ENCODE results near the gene EPB42. TPM values are rescaled to one million over a fixed set of nuclear protein-coding genes. Genes with fewer than 3 reads are reported as not detected.

The EPB42 gene
- not detected for polyA plus RNA-seq (2012; ENCODE audit: low read depth, missing spikeins)

- no peak for TF ChIP-seq POLR2AphosphoS5 (IDR thresholded peaks at IDR 0.05; ENCODE audit: low read depth, low read length)
- TF ChIP-seq POU2F2 (IDR thresholded peaks at IDR 0.05; ENCODE audit: low read depth, low read length): no peak
- no peak for TF ChIP-seq SPI1 (IDR thresholded peaks at IDR 0.05; ENCODE audit: low read depth, low read length)
- TF ChIP-seq PAX5 (IDR thresholded peaks at IDR 0.05; ENCODE audit: insufficient read depth, low read length, severe bottlenecking): no peak
- no peak for TF ChIP-seq TAF1 (IDR thresholded peaks at IDR 0.05; ENCODE audit: low read depth, low read length)
- no peak for TF ChIP-seq POLR2A (IDR thresholded peaks at IDR 0.05; ENCODE audit: low read depth, low read length)
- FAIRE-seq (no peak), DNase-seq (ENCODE audit: insufficient read length, low spot score) (no peak)
These were observed at the start of gene EPB42 for GRCh38 chr15:43220991-43221403. EPB42 (minus strand) TSS chr15:43221018; CDS start chr15:43220825, 193 bp downstream.

DNA sequence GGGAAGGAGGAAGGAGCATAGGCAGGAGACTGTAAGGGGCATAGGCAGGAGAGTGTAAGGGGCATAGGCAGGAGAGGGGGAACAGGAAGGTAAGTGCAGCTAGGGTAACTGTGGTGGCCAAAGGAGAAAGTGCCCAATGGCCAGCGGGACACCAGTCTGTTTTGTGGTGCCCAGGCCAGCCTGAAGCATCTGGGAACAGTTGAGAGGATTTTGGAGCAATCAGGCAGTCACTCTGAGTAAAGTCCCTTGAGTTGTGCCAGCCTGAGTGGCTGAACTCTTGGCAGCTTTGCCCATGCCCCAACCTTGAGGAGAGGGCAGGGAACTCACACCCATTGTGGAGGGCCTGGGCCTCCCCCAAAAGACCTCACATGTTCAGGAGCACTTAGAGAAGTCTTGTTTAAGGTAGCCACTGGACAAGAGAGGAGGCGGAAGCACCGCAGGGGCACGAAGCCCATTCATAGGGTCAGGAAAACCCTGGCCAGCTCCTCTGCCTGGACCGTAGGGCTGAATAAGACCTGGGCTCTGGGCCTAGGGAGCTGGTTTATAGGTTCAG is 49.4 kb upstream of the EPB42 start:
- FAIRE-seq (peak; percentile 48), DNase-seq (ENCODE audit: insufficient read length, low spot score) (no peak)
- TF ChIP-seq POLR2AphosphoS5 (IDR thresholded peaks at IDR 0.05; ENCODE audit: low read depth, low read length) (no peak), POU2F2 (IDR thresholded peaks at IDR 0.05; ENCODE audit: low read depth, low read length) (no peak), TAF1 (IDR thresholded peaks at IDR 0.05; ENCODE audit: low read depth, low read length) (no peak), PAX5 (IDR thresholded peaks at IDR 0.05; ENCODE audit: insufficient read depth, low read length, severe bottlenecking) (no peak), POLR2A (IDR thresholded peaks at IDR 0.05; ENCODE audit: low read depth, low read length) (no peak)

DNA sequence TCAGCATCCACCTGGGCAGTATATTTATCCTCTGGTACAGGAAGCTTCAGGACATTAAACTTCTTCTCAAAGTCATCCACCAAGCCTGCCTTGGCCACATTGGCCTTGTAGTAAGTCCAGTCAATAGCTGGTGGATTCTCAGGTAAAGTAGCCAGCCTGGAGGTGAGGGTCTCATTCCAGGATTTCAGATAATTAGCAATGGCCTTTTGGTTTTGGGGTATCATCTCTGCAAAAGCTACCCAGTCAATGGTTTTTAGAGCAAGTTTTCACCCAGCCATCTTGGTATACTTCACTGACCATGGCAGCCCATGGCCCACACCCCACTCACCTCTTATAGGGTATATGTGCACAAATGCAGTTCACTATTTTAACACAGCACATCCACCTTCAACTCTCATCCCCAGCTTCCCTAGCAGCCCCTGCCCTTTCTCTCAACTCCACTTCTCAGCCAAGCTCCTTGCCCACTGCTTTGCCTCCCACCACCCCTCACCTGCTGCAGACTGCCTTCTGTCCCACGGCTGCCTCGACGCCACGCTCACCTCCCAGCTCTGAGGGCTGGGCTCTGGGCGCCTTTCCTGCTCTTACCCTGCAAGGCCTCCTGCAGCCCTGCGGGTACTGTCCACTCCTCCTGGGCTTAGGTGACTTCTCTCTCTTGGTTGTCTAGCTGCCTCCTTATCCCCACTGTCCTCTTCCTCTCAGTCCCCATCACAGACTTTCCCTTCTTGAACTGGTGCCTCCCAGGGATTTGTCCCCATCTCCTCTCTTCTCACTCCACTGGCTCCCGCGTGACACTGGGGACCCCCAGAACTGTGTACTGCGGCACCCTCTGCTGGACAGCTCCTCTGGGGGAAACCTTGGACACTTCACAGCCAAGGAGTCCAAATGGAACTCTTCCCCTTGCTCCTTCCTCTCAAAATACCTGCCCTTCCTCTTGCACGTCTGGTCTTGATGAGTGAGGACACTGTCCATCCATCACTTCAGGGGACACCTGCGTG is 47.6 kb upstream of the EPB42 start:
- DNase-seq (ENCODE audit: insufficient read length, low spot score) (no peak), FAIRE-seq (no peak)
- TF ChIP-seq POU2F2 (IDR thresholded peaks at IDR 0.05; ENCODE audit: low read depth, low read length) (no peak), TAF1 (IDR thresholded peaks at IDR 0.05; ENCODE audit: low read depth, low read length) (no peak), POLR2AphosphoS5 (IDR thresholded peaks at IDR 0.05; ENCODE audit: low read depth, low read length) (no peak), PAX5 (IDR thresholded peaks at IDR 0.05; ENCODE audit: insufficient read depth, low read length, severe bottlenecking) (no peak), SPI1 (IDR thresholded peaks at IDR 0.05; ENCODE audit: low read depth, low read length) (no peak), POLR2A (IDR thresholded peaks at IDR 0.05; ENCODE audit: low read depth, low read length) (no peak)

GRCh38 chr15:43267439-43267838 is 46.6 kb upstream of the EPB42 start:
- FAIRE-seq: no peak
- TF ChIP-seq PAX5 (IDR thresholded peaks at IDR 0.05; ENCODE audit: insufficient read depth, low read length, severe bottlenecking): no peak
- no peak for TF ChIP-seq TAF1 (IDR thresholded peaks at IDR 0.05; ENCODE audit: low read depth, low read length)
- no peak for TF ChIP-seq POLR2A (IDR thresholded peaks at IDR 0.05; ENCODE audit: low read depth, low read length)
- TF ChIP-seq SPI1 (IDR thresholded peaks at IDR 0.05; ENCODE audit: low read depth, low read length): no peak
- TF ChIP-seq POLR2AphosphoS5 (IDR thresholded peaks at IDR 0.05; ENCODE audit: low read depth, low read length): no peak
- TF ChIP-seq POU2F2 (IDR thresholded peaks at IDR 0.05; ENCODE audit: low read depth, low read length): no peak
- DNase-seq (ENCODE audit: insufficient read length, low spot score): no peak

DNA sequence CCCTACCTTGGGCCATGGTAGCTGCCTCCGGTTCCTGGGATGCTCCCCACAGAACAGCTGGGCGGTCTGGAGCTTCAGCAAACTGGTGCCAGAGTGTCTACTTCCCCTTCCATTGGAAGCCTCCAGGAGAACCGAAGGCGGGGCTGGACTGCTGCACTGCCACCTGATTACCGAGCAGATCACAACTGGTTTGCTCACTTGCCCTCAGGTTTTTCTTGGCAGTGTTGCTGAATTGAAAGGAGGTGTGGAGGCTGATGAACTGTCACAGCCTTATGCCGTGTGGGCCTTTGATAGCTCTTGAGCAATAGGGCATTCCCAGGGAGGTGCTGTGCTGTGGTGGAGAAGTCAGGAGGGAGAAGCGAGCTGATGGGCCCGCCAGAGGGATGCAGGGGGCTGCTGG is 46.0 kb upstream of the EPB42 start, which contains the start of gene TGM5:
Gene TGM5, minus strand, starts transcription at position 95 of the 400 bp plus-strand sequence. Its CDS starts 79 bp downstream, at position 16.
- no peak for DNase-seq (ENCODE audit: insufficient read length, low spot score)
- FAIRE-seq: no peak
- no peak for TF ChIP-seq PAX5 (IDR thresholded peaks at IDR 0.05; ENCODE audit: insufficient read depth, low read length, severe bottlenecking)
- no peak for TF ChIP-seq POU2F2 (IDR thresholded peaks at IDR 0.05; ENCODE audit: low read depth, low read length)
- TF ChIP-seq TAF1 (IDR thresholded peaks at IDR 0.05; ENCODE audit: low read depth, low read length): no peak
- no peak for TF ChIP-seq SPI1 (IDR thresholded peaks at IDR 0.05; ENCODE audit: low read depth, low read length)
- no peak for TF ChIP-seq POLR2AphosphoS5 (IDR thresholded peaks at IDR 0.05; ENCODE audit: low read depth, low read length)

DNA sequence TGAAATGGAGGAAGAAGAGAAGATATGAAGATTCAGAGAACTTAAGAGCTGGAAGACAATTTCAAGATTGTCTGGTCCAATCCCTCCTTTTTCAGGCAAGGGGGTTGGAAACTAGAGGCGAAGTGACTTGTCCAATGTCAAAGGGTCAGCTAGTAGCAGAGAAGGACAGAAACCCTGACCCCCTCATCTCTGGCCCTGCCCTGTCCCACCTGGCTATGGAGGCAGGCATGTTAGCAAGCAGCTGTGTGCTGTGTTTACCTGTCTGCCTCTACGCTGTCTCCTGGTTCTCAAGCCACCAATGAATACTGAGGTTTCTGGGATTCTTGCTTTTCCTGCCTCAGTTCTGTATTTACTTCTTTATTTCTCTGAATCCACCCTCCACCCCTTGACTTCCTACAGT is 45.6 kb upstream of the EPB42 start:
- FAIRE-seq (no peak), DNase-seq (ENCODE audit: insufficient read length, low spot score) (no peak)
- TF ChIP-seq SPI1 (IDR thresholded peaks at IDR 0.05; ENCODE audit: low read depth, low read length) (no peak), POLR2AphosphoS5 (IDR thresholded peaks at IDR 0.05; ENCODE audit: low read depth, low read length) (no peak), TAF1 (IDR thresholded peaks at IDR 0.05; ENCODE audit: low read depth, low read length) (no peak), PAX5 (IDR thresholded peaks at IDR 0.05; ENCODE audit: insufficient read depth, low read length, severe bottlenecking) (no peak), POU2F2 (IDR thresholded peaks at IDR 0.05; ENCODE audit: low read depth, low read length) (no peak), POLR2A (IDR thresholded peaks at IDR 0.05; ENCODE audit: low read depth, low read length) (no peak)

DNA sequence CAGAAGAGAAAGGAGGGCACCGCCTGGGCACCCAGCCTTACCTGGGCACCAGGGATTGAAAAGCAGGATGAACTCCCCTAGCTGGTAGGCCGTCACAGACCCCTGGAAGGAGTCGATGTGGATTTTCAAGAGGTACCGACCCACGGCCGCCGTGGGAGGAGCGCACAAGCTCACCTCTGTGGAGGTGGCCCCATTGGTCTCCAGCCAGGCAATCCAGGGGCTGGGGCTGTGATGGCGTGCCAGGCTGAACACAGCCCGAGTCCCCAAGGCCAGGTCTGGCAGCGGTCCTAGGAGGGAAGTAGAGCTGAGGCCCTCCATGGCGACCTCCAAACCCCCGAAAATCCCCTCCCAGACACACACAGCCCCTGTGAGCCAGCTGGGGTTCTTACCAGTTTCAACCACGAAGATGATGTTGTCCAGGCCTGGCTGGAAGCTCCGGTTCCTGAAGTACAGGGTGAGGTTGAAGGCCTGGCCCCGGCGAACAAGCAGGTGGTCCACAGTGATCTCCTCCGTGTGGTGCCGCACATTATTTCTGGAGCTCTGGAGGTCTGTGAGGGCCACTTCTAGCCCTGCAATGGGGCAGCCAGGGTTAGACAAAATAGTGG is 39.3 kb upstream of the EPB42 start:
- FAIRE-seq: no peak
- DNase-seq (ENCODE audit: insufficient read length, low spot score): no peak
- no peak for TF ChIP-seq POLR2A (IDR thresholded peaks at IDR 0.05; ENCODE audit: low read depth, low read length)
- TF ChIP-seq PAX5 (IDR thresholded peaks at IDR 0.05; ENCODE audit: insufficient read depth, low read length, severe bottlenecking): no peak
- TF ChIP-seq POLR2AphosphoS5 (IDR thresholded peaks at IDR 0.05; ENCODE audit: low read depth, low read length): no peak
- no peak for TF ChIP-seq SPI1 (IDR thresholded peaks at IDR 0.05; ENCODE audit: low read depth, low read length)
- TF ChIP-seq POU2F2 (IDR thresholded peaks at IDR 0.05; ENCODE audit: low read depth, low read length): no peak
- no peak for TF ChIP-seq TAF1 (IDR thresholded peaks at IDR 0.05; ENCODE audit: low read depth, low read length)

DNA sequence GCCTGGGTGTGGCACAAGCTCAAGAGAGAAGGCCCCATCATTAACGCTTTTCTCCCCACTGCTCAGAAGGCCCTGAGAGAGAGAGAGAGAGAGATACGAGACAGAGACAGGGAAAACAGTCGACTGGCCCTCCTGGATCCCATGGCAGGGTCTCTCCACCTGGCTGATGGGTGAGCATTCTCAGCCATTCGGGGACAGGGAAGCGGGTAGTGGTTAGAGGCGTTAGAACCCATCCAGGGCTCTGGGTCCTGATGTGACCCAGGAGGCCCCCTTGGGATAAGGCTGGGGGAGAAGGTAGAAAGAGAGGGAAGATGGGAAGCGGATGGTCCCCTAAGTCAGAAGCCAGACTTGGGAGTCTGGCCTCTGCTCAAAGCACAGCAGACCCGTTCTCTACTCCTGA is 38.0 kb upstream of the EPB42 start:
- DNase-seq (ENCODE audit: insufficient read length, low spot score): no peak
- TF ChIP-seq POLR2AphosphoS5 (IDR thresholded peaks at IDR 0.05; ENCODE audit: low read depth, low read length): no peak
- no peak for TF ChIP-seq SPI1 (IDR thresholded peaks at IDR 0.05; ENCODE audit: low read depth, low read length)
- no peak for TF ChIP-seq PAX5 (IDR thresholded peaks at IDR 0.05; ENCODE audit: insufficient read depth, low read length, severe bottlenecking)
- no peak for TF ChIP-seq TAF1 (IDR thresholded peaks at IDR 0.05; ENCODE audit: low read depth, low read length)
- TF ChIP-seq POU2F2 (IDR thresholded peaks at IDR 0.05; ENCODE audit: low read depth, low read length): no peak
- TF ChIP-seq POLR2A (IDR thresholded peaks at IDR 0.05; ENCODE audit: low read depth, low read length): no peak
- FAIRE-seq: no peak

DNA sequence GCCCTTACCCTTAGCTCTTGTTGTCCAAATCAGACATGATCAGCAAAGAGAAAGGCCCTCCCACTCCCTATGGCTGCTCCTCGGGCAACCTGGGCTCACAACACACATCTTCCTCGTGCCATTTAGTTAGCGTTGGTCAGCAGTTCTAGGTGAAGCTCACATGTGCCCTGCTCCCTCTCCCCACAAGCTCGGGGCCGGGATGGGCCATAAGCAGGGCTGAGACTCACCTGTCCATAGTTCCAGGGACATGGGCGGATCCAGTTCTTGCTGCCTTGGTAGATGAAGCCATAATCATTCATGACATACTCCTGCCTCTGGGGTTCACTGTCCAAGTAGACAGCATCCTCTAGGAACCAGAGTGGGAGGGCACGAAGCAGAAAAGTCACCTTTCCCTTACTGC is 35.5 kb upstream of the EPB42 start:
- TF ChIP-seq POU2F2 (IDR thresholded peaks at IDR 0.05; ENCODE audit: low read depth, low read length): no peak
- TF ChIP-seq POLR2AphosphoS5 (IDR thresholded peaks at IDR 0.05; ENCODE audit: low read depth, low read length): no peak
- TF ChIP-seq TAF1 (IDR thresholded peaks at IDR 0.05; ENCODE audit: low read depth, low read length): no peak
- TF ChIP-seq PAX5 (IDR thresholded peaks at IDR 0.05; ENCODE audit: insufficient read depth, low read length, severe bottlenecking): no peak
- TF ChIP-seq POLR2A (IDR thresholded peaks at IDR 0.05; ENCODE audit: low read depth, low read length): no peak
- no peak for TF ChIP-seq SPI1 (IDR thresholded peaks at IDR 0.05; ENCODE audit: low read depth, low read length)
- DNase-seq (ENCODE audit: insufficient read length, low spot score) (no peak), FAIRE-seq (no peak)

All from GM12891 (cell line).